Progenitor cell of endocrine pancreas (in vitro differentiated cells): ENCODE data around the gene UPF2. TPM values are rescaled to one million over a fixed set of nuclear protein-coding genes. Genes with fewer than 3 reads are reported as not detected.

ENCODE experiments used
- DNase-seq: peaks from one replicate; pipeline ENCODE4 v3.0.0; 2021; ENCODE audit warnings: low spot score; ENCODE audit not compliant: unreplicated experiment
- H3K27ac Mint-ChIP-seq: 2 replicates; pipeline ENCODE4 v1.8.0; 2021; ENCODE audit warnings: mild to moderate bottlenecking, moderate library complexity, mixed read lengths
- H3K27me3 Mint-ChIP-seq: 2 replicates; pipeline ENCODE4 v1.8.0; 2021; ENCODE audit warnings: mixed read lengths
- H3K36me3 Mint-ChIP-seq: 2 replicates; pipeline ENCODE4 v1.8.0; 2022; ENCODE audit warnings: mixed read lengths; ENCODE audit not compliant: insufficient read depth
- H3K4me1 Mint-ChIP-seq: 2 replicates; pipeline ENCODE4 v1.8.0; 2021; ENCODE audit warnings: low read depth, mixed read lengths
- H3K4me3 Mint-ChIP-seq: 2 replicates; pipeline ENCODE4 v1.8.0; 2021; ENCODE audit warnings: low read depth, mild to moderate bottlenecking, moderate library complexity, mixed read lengths
- H3K9me3 Mint-ChIP-seq: 2 replicates; pipeline ENCODE4 v1.8.0; 2021; ENCODE audit warnings: low read depth, mixed read lengths
- total RNA-seq: library from RNA; stranded (reverse); gene quantifications from 2 replicates; pipeline ENCODE4 v1.2.1, GENCODE V29; 2021
- TF ChIP-seq, protein P1 (sequence below): fragments of 200-600 bp; sonication (generic); IDR thresholded peaks from one replicate; pipeline ENCODE4 v1.5.0; 2021; ENCODE audit warnings: antibody characterized with exemption, mild to moderate bottlenecking; ENCODE audit not compliant: unreplicated experiment

The UPF2 gene
- total RNA-seq, 1 donor from 2014 or later, result 31.0 TPM

DNA sequence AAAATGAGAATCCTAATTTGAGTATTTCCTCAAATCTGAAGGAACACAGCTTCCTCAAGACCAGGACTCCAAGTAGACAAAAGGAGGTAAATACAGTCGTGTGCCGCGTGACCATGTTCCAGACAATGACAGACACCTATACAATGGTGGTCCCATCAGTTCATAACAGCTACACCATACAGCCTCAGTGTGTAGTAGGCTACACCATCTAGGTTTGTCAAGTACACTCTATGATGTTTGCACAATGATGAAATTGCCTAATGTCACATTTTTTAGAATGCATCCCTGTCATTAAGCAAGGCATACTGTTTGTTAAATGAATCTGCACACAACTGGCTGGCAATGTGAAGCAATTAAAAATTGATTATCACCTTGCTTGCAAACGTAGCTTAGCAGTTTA lies 111.6 kb downstream of the UPF2 start:
- H3K27me3 Mint-ChIP-seq, result no peaks in the 10 kb centered on the region
- peaks cover 38% of the 10 kb centered on the region for H3K36me3 Mint-ChIP-seq
- no peaks in the 10 kb centered on the region for H3K4me1 Mint-ChIP-seq
- no peak overlapping the region for H3K27ac Mint-ChIP-seq
- no peak for DNase-seq
- TF ChIP-seq, protein P1, sequence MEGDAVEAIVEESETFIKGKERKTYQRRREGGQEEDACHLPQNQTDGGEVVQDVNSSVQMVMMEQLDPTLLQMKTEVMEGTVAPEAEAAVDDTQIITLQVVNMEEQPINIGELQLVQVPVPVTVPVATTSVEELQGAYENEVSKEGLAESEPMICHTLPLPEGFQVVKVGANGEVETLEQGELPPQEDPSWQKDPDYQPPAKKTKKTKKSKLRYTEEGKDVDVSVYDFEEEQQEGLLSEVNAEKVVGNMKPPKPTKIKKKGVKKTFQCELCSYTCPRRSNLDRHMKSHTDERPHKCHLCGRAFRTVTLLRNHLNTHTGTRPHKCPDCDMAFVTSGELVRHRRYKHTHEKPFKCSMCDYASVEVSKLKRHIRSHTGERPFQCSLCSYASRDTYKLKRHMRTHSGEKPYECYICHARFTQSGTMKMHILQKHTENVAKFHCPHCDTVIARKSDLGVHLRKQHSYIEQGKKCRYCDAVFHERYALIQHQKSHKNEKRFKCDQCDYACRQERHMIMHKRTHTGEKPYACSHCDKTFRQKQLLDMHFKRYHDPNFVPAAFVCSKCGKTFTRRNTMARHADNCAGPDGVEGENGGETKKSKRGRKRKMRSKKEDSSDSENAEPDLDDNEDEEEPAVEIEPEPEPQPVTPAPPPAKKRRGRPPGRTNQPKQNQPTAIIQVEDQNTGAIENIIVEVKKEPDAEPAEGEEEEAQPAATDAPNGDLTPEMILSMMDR, result no peak
- H3K4me3 Mint-ChIP-seq, result no peak overlapping the region
- H3K9me3 Mint-ChIP-seq, result no peaks in the 10 kb centered on the region

DNA sequence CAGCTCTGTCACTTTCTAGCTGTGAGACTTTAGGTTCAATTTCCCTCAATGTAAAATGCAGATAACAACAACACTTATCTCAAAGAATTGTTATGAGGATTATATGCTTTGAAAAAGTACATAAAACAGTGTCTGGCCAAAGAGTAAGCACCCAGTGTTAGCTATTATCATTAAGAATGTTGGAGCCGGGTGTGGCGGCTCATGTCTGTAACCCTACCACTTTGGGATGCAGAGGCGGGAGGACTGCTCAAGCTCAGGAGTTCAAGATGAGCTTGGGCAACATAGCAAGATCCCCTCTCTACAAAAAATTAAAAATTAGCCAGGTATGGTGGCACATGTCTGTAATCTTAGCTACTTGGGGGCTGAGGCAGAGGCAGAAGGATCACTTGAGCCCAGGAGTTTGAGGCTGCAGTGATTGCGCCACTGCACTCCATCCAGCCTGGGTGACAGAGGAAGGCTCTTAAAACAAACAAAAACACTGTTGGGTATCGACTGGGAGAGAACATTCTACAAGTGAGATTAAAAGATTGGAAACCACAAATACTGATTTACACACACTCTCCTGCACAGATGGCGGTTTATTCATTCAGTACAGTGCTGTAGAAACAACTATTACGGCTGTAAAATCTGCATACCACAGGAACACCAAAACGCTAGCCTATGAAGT lies 112.2 kb downstream of the UPF2 start:
- no peak for DNase-seq
- Mint-ChIP-seq H3K27ac (no peak overlapping the region), H3K9me3 (no peaks in the 10 kb centered on the region), H3K4me1 (no peaks in the 10 kb centered on the region), H3K27me3 (no peaks in the 10 kb centered on the region), H3K36me3 (peaks cover 40% of the 10 kb centered on the region), H3K4me3 (no peak overlapping the region)
- TF ChIP-seq, protein P1, result no peak

GRCh38 chr10:11927746-11928145 lies 114.9 kb downstream of the UPF2 start:
- no peak for DNase-seq
- no peaks in the 10 kb centered on the region for H3K27me3 Mint-ChIP-seq
- peaks cover 44% of the 10 kb centered on the region for H3K36me3 Mint-ChIP-seq
- no peak overlapping the region for H3K4me3 Mint-ChIP-seq
- H3K4me1 Mint-ChIP-seq, result no peaks in the 10 kb centered on the region
- no peaks in the 10 kb centered on the region for H3K9me3 Mint-ChIP-seq
- TF ChIP-seq, protein P1, result no peak
- H3K27ac Mint-ChIP-seq, result no peak overlapping the region

DNA sequence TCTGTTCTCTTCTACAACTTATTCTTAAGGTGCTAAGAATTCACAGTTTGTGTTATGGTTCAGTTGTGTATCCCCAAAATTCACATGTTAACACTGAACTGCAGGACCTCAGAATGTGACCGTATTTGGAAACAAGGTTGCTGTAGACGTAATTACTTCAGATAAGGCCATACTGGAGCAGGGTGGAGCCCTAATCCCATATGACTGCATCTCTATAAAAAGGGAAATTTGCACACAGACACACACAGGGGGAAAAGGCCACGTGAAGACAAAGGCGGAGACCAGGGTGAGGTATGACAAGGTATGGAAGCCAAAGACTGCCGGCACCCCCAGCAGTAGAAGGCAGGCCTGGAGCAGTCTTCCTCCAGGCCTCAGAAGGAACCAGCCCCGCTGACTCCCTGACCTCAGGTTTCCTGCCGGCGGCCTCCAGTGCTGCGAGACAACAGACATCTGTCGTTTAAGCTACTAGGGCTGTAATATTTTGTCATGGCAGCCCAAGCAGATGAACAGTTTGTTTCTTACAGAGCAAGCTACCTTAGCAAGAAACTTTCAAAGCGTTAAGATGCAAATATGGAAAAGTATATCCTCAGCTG lies 120.7 kb downstream of the UPF2 start:
- H3K27me3 Mint-ChIP-seq, result no peaks in the 10 kb centered on the region
- H3K36me3 Mint-ChIP-seq, result peaks cover 34% of the 10 kb centered on the region
- no peaks in the 10 kb centered on the region for H3K9me3 Mint-ChIP-seq

GRCh38 chr10:11919271-11919670 lies 123.3 kb downstream of the UPF2 start:
- no peak for DNase-seq
- no peaks in the 10 kb centered on the region for H3K4me1 Mint-ChIP-seq
- H3K36me3 Mint-ChIP-seq, result peaks cover 18% of the 10 kb centered on the region
- no peak overlapping the region for H3K4me3 Mint-ChIP-seq
- no peaks in the 10 kb centered on the region for H3K27me3 Mint-ChIP-seq
- H3K27ac Mint-ChIP-seq, result no peak overlapping the region
- TF ChIP-seq, protein P1, result no peak
- no peaks in the 10 kb centered on the region for H3K9me3 Mint-ChIP-seq

More for the DNA sequence above, 120.7 kb downstream of the UPF2 start:
- Mint-ChIP-seq H3K4me3 (no peak overlapping the region), H3K4me1 (no peaks in the 10 kb centered on the region), H3K27ac (no peak overlapping the region)
- DNase-seq, result no peak
- TF ChIP-seq, protein P1, result no peak
